Subcutaneous adipose tissue (tissue), 4 donors: ENCODE measurements around the gene IL1RAPL2. TPM values are rescaled to one million over a fixed set of nuclear protein-coding genes. Genes with fewer than 3 reads are reported as not detected.

Experiments
- total RNA-seq, 4 donors: library from RNA; depleted of rRNA; stranded (reverse); fragments of >200 nt; gene quantifications; one replicate each; pipeline ENCODE4 v1.1.0, GENCODE V29; 2016
- TF ChIP-seq, protein P1 (sequence below): fragments of 450-650 bp; IDR thresholded peaks from one replicate; pipeline ENCODE4 v1.5.1; 2016; ENCODE audit warnings: low read depth, mild to moderate bottlenecking, control low read depth, antibody characterized with exemption, moderate library complexity

The IL1RAPL2 gene
- total RNA-seq, 4 donors from 2014 or later: 0.17 TPM; not detected in 3

- TF ChIP-seq, protein P1, sequence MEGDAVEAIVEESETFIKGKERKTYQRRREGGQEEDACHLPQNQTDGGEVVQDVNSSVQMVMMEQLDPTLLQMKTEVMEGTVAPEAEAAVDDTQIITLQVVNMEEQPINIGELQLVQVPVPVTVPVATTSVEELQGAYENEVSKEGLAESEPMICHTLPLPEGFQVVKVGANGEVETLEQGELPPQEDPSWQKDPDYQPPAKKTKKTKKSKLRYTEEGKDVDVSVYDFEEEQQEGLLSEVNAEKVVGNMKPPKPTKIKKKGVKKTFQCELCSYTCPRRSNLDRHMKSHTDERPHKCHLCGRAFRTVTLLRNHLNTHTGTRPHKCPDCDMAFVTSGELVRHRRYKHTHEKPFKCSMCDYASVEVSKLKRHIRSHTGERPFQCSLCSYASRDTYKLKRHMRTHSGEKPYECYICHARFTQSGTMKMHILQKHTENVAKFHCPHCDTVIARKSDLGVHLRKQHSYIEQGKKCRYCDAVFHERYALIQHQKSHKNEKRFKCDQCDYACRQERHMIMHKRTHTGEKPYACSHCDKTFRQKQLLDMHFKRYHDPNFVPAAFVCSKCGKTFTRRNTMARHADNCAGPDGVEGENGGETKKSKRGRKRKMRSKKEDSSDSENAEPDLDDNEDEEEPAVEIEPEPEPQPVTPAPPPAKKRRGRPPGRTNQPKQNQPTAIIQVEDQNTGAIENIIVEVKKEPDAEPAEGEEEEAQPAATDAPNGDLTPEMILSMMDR: no peak
These were observed 347.3 kb downstream of the IL1RAPL2 start for GRCh38 chrX:104913348-104913747.

DNA sequence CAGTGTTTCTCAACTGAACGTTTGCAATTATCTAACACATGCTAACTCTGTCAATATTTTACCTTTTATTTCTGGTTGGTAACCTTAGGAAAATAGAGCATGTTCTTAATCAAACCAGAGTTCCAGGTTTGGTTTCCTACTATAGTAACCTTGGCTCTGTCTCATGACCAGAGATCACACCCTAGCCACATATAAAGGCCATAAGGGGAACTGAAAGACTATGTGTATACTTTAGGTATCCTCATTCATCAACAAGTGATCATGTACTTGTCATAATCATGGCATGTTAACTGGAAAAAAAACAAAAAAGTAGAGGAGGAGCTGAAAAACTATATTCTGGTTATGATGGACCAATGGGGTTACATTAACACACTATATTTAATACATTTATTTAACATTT lies 352.1 kb downstream of the IL1RAPL2 start:
- TF ChIP-seq, protein P1: no peak

DNA sequence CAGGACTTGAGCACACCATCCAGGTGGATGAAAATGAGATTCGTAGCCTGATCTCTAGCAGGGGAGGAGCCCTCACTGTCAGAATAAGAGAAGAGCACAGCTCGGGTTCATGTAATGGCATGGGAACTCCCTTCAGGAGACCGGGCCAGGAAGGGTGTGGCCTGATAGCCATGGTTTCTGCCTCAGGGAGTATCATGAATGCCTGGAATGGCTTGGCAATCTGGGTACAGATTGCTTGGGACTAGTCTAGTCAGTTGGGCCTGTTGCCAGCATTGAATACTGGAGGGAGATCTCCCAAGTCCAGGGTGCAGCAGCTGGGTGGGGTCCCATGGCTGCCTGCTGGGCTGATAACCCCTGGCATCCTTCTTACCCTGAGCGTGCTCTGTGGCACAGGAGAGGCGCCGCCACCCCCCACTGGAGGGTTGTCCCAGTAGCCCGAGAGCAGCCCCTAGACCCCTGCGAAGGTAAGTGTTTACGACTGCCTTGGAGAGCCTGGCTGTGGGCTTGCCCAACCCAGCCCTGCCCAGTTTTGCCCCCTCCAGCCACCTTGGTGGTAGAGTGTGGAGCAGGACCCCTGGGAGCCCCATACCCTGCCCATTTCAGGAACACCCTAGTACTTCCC lies 355.7 kb downstream of the IL1RAPL2 start:
- TF ChIP-seq, protein P1: no peak

DNA sequence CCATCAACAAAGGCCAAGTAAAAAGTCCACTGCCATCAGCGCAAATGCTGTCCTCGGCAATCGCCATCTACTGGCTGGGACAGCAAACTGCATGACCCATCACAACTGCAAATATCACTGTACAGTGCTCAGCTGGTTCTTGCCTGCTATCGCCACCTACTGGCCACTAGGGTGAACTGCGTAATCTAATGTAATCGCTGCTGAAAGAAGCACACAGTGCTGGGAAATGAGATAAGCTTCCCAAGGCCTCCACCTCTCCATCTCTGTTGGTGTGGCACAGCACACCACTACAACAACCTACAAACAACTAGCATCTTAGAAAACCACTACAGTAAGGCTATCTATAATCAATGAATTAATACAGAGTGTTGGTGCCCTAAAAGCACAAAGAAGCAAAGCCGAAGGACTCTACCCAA lies 356.2 kb downstream of the IL1RAPL2 start:
- TF ChIP-seq, protein P1: no peak

GRCh38 chrX:104929324-104929723 lies 363.3 kb downstream of the IL1RAPL2 start:
- TF ChIP-seq, protein P1: no peak

DNA sequence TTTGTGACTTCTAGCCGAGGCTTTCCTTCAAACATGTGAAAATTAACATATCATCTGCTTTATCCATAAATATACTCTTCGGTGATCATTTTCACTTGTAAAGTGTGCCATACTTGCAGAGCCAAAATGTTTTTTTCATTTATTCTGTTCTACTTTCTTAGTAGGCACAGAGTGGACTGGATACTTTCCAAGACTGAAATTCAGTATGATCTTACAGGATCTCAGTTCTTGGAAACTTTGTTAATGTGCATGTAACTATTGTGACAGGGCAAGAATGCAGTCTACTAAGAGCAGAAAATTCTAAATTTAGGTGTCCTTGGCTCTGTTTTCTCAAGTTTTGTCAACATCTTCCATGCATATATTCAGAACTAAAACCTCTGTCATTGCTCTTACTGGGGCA lies 369.6 kb downstream of the IL1RAPL2 start:
- TF ChIP-seq, protein P1: no peak

GRCh38 chrX:104953251-104953650 lies 387.3 kb downstream of the IL1RAPL2 start:
- TF ChIP-seq, protein P1: no peak
